ENCODE measurements around the gene CIDEA. TPM values are rescaled to one million over a fixed set of nuclear protein-coding genes. Genes with fewer than 3 reads are reported as not detected.

The CIDEA gene
- total RNA-seq, 1 donor from 2014 or later: not detected

DNA sequence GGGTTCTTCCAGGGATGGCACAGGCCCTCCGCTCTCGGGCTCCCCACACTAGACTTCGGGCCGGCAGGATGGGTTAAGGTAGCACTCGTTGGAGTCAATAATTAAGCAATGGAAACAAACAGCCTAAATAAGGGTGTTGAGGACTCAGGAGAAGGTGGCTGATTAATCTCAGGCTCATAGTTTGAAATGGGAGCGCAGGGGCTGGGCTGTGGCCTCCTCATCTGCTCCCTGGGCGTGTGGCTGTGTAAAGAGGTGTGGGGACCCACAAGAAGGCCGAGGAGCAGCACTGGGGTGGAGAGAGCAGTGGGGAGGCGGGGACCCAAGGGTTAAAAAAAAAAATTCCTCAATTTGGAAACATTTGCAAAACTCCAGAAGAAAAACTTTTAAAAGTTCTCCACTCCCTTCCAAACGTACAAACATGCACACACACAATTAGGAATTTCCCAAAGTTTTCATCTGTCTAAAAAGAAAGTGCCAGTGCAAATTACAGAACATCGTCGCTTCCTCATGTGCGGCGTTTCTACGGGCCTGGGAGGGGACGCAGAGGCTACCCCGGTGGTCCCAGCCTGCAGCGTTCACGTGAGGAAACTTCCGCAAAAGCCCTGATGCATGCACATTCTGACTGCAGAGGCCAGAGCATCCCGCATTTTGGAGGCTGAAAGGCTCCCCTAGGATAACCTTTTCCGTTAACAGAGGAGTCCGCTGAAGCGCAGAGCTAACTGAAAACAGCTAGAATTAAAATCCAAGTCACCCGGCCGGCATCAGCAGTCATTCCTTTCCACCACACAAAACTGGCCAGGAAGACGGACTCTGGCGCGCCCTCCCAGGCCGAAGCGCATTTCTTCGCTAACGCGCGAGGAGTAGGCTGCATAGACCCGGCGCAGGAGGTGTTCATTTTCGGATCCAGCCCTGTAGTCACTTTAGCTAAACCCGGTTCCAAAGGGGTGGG, 52.9 kb downstream of the CIDEA start:
- Histone ChIP-seq H3K4me3 (peak overlapping the region; percentile 71), H3K27me3 (ENCODE audit: low read depth) (no peaks in the 10 kb centered on the region), H3K27ac (peak overlapping the region; percentile 98), H3K4me1 (peaks cover 29% of the 10 kb centered on the region), H3K36me3 (peaks cover 18% of the 10 kb centered on the region), H3K9me3 (peaks cover 2% of the 10 kb centered on the region)
- TF ChIP-seq, protein P1, sequence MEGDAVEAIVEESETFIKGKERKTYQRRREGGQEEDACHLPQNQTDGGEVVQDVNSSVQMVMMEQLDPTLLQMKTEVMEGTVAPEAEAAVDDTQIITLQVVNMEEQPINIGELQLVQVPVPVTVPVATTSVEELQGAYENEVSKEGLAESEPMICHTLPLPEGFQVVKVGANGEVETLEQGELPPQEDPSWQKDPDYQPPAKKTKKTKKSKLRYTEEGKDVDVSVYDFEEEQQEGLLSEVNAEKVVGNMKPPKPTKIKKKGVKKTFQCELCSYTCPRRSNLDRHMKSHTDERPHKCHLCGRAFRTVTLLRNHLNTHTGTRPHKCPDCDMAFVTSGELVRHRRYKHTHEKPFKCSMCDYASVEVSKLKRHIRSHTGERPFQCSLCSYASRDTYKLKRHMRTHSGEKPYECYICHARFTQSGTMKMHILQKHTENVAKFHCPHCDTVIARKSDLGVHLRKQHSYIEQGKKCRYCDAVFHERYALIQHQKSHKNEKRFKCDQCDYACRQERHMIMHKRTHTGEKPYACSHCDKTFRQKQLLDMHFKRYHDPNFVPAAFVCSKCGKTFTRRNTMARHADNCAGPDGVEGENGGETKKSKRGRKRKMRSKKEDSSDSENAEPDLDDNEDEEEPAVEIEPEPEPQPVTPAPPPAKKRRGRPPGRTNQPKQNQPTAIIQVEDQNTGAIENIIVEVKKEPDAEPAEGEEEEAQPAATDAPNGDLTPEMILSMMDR (IDR thresholded peaks at IDR 0.05): no peak
- intact Hi-C loops (cut with DNase I): no loop called here
- no peak for DNase-seq
- peak; percentile 11 to 36 for ATAC-seq

GRCh38 chr18:12307701-12308385, 53.7 kb downstream of the CIDEA start, which contains the start of gene TUBB6:
TUBB6 (plus strand) TSS chr18:12308241; CDS start chr18:12308293, 52 bp downstream.
- peaks cover 23% of the 10 kb centered on the region for H3K36me3 ChIP-seq
- DNase-seq: peak; percentile 79
- TF ChIP-seq, protein P1 (IDR thresholded peaks at IDR 0.05): peak; percentile 13
- peaks cover 29% of the 10 kb centered on the region for H3K4me1 ChIP-seq
- peak; percentile 81 to 85 for ATAC-seq
- H3K9me3 ChIP-seq: peaks cover 9% of the 10 kb centered on the region
- no peaks in the 10 kb centered on the region for H3K27me3 ChIP-seq (ENCODE audit: low read depth)
- peak within 1 kb of the TSS; percentile 98 for H3K27ac ChIP-seq
- intact Hi-C loops (cut with DNase I): no loop called here
- H3K4me3 ChIP-seq: peak within 1 kb of the TSS; percentile 71

GRCh38 chr18:12308386-12309100, 54.4 kb downstream of the CIDEA start:
- ATAC-seq (peak; percentile 86 to 87), DNase-seq (peak; percentile 89)
- H3K4me1 ChIP-seq: peaks cover 29% of the 10 kb centered on the region
- peak overlapping the region; percentile 71 for H3K4me3 ChIP-seq
- TF ChIP-seq, protein P1 (IDR thresholded peaks at IDR 0.05): no peak
- H3K9me3 ChIP-seq: peaks cover 9% of the 10 kb centered on the region
- intact Hi-C loops (cut with DNase I): no loop called here
- H3K27me3 ChIP-seq (ENCODE audit: low read depth): no peaks in the 10 kb centered on the region
- H3K36me3 ChIP-seq: peaks cover 29% of the 10 kb centered on the region
- H3K27ac ChIP-seq: peak overlapping the region; percentile 98

DNA sequence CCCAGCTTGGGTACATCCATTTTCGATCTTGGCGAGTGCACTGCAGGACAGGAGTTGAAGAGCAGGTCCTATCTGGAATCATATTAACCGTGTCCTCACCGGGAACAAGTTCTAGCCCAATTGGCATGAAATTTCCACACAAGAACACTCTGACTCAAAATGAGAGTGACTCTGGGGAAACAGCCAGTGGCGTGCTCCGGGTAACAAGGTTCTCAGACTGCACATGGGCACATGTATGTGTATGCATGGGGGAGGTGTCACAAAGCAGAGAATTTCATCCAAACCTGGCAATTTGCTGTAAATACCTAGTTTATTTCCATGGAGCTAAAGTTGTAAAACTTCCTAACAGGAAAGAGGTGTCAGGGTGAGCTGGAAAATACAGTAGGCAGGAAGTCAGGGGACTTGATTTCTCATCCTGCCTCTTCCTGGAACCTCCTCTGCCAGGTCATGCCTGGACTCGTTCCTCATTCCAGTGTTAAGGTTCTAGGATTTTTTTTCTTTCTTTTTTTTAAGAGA, 55.6 kb downstream of the CIDEA start:
- DNase-seq (no peak), ATAC-seq (no peak)
- H3K27ac ChIP-seq: peak overlapping the region; percentile 33
- peaks cover 9% of the 10 kb centered on the region for H3K9me3 ChIP-seq
- H3K27me3 ChIP-seq (ENCODE audit: low read depth): no peaks in the 10 kb centered on the region
- peaks cover 39% of the 10 kb centered on the region for H3K4me1 ChIP-seq
- intact Hi-C loops (cut with DNase I): no loop called here
- peaks cover 37% of the 10 kb centered on the region for H3K36me3 ChIP-seq
- TF ChIP-seq, protein P1 (IDR thresholded peaks at IDR 0.05): no peak
- H3K4me3 ChIP-seq: peak overlapping the region; percentile 71

GRCh38 chr18:12310762-12311161, 56.6 kb downstream of the CIDEA start:
- Histone ChIP-seq H3K27ac (no peak overlapping the region), H3K36me3 (peaks cover 44% of the 10 kb centered on the region), H3K27me3 (ENCODE audit: low read depth) (no peaks in the 10 kb centered on the region), H3K4me1 (peaks cover 46% of the 10 kb centered on the region), H3K9me3 (peaks cover 9% of the 10 kb centered on the region), H3K4me3 (no peak overlapping the region)
- intact Hi-C loops (cut with DNase I): no loop called here
- TF ChIP-seq, protein P1 (IDR thresholded peaks at IDR 0.05): no peak
- DNase-seq (no peak), ATAC-seq (no peak)

All from lower lobe of right lung (tissue), 2 donors.